Peyer's patch (tissue), 4 donors: ENCODE data around the gene RNF169.

Experiments used
- CTCF ChIP-seq, 6 experiments: fragments of 450-650 bp in 4 of 6; fragments of 200-600 bp in 2 of 6; sonication (generic) in 1 of 6; IDR thresholded peaks; one replicate each; pipeline ENCODE4 v1.5.1; 2017 to 2019; ENCODE audit warnings: antibody characterized with exemption in 6 of 6, mild to moderate bottlenecking in 3 of 6, moderate library complexity in 1 of 6
- POLR2A ChIP-seq, 2 donors: fragments of 450-650 bp; IDR thresholded peaks; one replicate each; pipeline ENCODE4 v1.5.1; 2017; ENCODE audit warnings: antibody characterized with exemption in 2 of 2, mild to moderate bottlenecking in 2 of 2, moderate library complexity in 2 of 2

DNA sequence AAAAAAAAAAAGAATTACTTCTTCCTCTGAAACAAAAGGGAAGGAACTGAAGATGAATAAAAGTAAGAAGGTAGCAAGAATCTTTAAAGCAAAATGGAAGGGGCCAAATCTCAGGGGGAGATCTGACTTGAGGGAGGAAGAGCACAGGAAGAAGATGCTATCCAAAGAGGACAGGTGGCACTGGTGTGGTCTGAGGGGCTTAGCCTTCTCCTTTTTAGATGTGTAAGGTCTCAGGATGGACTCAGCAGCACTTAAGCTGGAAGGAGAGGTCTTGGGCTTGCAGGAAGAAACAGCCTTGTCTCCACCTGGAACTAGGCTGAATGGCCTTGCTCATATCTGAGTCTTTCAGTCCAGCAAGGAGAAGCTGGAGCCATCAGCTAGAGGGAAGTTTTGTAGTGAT, 5.0 kb upstream of the RNF169 start:
- TF ChIP-seq CTCF (IDR thresholded peaks at IDR 0.05) = no peak
- no peak for TF ChIP-seq POLR2A (IDR thresholded peaks at IDR 0.05)
